Liver (tissue), 3 donors: ENCODE data around the gene MGAT4C.

Experiments
- FOXA2 ChIP-seq: IDR thresholded peaks from 2 replicates; pipeline ENCODE4 v1.6.1; 2016; ENCODE audit warnings: antibody characterized with exemption
- NR2F2 ChIP-seq: IDR thresholded peaks from 2 replicates; pipeline ENCODE4 v1.6.1; 2016; ENCODE audit warnings: antibody characterized with exemption
- RAD21 ChIP-seq, 2 donors: IDR thresholded peaks; 2 replicates each; pipeline ENCODE4 v1.6.1; 2016; ENCODE audit warnings: antibody characterized with exemption in 2 of 2, mild to moderate bottlenecking in 2 of 2
- SP1 ChIP-seq: IDR thresholded peaks from 2 replicates; pipeline ENCODE4 v1.6.1; 2018; ENCODE audit warnings: antibody characterized with exemption, mild to moderate bottlenecking
- TF ChIP-seq, protein P1 (sequence below): fragments of 150-350 bp; IDR thresholded peaks from 2 replicates; pipeline ENCODE4 v1.5.1; 2017; ENCODE audit warnings: improper control_type of control experiment, low read depth, low read length; ENCODE audit not compliant: missing input control
- TF ChIP-seq, protein P2 (sequence below): IDR thresholded peaks from 2 replicates; pipeline ENCODE4 v1.6.1; 2016; ENCODE audit warnings: antibody characterized with exemption
- TF ChIP-seq, protein P3 (sequence below): IDR thresholded peaks from 2 replicates; pipeline ENCODE4 v1.6.1; 2016; ENCODE audit warnings: antibody characterized with exemption
- TF ChIP-seq, protein P4 (sequence below): IDR thresholded peaks from 2 replicates; pipeline ENCODE4 v1.6.1; 2016; ENCODE audit warnings: antibody characterized with exemption
- donor health status: healthy.
- donor health status: healthy.

DNA sequence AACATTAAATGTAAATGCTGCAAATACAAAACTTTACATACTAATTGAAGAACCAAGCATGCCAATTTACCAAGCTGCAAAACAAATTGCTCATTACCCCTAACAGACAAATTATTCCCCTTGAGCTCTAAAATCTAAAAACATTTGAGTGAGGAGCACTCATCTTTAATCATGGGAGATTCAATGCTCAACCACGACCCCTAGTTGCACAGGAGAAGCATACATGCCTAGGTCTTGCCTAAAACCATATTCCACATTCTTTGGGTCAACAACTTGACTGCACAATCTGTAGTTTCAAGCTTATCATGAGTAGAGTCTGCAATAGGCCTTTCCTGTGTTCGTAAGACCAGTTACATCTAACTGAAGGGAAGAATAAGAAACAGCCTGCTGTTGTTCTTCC, 69.7 kb downstream of the MGAT4C start:
- TF ChIP-seq, protein P1, sequence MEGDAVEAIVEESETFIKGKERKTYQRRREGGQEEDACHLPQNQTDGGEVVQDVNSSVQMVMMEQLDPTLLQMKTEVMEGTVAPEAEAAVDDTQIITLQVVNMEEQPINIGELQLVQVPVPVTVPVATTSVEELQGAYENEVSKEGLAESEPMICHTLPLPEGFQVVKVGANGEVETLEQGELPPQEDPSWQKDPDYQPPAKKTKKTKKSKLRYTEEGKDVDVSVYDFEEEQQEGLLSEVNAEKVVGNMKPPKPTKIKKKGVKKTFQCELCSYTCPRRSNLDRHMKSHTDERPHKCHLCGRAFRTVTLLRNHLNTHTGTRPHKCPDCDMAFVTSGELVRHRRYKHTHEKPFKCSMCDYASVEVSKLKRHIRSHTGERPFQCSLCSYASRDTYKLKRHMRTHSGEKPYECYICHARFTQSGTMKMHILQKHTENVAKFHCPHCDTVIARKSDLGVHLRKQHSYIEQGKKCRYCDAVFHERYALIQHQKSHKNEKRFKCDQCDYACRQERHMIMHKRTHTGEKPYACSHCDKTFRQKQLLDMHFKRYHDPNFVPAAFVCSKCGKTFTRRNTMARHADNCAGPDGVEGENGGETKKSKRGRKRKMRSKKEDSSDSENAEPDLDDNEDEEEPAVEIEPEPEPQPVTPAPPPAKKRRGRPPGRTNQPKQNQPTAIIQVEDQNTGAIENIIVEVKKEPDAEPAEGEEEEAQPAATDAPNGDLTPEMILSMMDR, result no peak
- TF ChIP-seq, protein P2, sequence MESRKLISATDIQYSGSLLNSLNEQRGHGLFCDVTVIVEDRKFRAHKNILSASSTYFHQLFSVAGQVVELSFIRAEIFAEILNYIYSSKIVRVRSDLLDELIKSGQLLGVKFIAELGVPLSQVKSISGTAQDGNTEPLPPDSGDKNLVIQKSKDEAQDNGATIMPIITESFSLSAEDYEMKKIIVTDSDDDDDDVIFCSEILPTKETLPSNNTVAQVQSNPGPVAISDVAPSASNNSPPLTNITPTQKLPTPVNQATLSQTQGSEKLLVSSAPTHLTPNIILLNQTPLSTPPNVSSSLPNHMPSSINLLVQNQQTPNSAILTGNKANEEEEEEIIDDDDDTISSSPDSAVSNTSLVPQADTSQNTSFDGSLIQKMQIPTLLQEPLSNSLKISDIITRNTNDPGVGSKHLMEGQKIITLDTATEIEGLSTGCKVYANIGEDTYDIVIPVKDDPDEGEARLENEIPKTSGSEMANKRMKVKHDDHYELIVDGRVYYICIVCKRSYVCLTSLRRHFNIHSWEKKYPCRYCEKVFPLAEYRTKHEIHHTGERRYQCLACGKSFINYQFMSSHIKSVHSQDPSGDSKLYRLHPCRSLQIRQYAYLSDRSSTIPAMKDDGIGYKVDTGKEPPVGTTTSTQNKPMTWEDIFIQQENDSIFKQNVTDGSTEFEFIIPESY, result no peak
- TF ChIP-seq NR2F2 (no peak), FOXA2 (no peak), SP1 (no peak), RAD21 (IDR thresholded peaks at IDR 0.05) (no peak)
- TF ChIP-seq, protein P3, sequence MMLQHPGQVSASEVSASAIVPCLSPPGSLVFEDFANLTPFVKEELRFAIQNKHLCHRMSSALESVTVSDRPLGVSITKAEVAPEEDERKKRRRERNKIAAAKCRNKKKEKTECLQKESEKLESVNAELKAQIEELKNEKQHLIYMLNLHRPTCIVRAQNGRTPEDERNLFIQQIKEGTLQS, result no peak
- TF ChIP-seq, protein P4, sequence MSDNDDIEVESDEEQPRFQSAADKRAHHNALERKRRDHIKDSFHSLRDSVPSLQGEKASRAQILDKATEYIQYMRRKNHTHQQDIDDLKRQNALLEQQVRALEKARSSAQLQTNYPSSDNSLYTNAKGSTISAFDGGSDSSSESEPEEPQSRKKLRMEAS, result no peak
